HG02852 (cell line): Measurements from ENCODE around the gene GCFC2.
"Not testable (repeated sequence)": the region's sequence is repeated elsewhere in the genome, so short reads cannot be mapped to it uniquely, and the experiment has no call there.

Experiments used
- ATAC-seq: cut with Tn5 transposase; IDR thresholded peaks from one replicate; pipeline ENCODE4 v1.9.1; 2021; ENCODE audit warnings: mild to moderate bottlenecking, moderate library complexity; ENCODE audit not compliant: unreplicated experiment

Gene GCFC2

DNA sequence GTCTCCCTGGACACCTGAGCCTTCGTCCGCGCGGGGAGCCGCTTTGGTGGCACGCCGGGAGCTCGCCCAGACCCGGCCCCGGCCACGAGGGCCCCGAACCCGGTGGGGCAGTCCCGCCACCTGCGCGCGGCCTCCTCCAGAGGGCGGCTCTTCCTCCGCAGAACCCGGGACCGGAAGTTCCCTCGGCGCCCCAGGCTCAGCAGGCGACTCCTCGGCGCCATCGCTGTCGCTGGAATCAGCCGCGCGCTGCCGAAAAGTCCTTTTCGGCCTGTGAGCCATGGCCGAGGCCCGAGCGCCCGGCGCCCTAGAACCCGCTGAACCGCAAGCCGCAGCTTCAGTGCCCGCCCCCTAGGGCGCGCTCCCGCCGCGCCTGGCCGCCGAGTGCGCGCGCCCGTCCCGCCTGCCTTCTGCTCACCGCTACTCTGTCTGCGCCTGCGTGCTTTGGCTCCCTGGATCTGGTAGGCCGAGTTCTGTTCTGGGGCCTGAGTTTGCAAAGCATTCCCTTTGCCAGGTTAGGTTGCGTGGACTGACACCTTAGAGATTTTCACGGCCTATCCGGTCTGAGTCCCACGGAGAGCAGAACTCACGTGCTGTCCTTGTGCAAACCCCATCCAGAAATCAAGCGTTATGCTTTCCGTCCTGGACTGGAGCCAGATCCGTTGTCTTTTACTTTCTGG, at the start of gene GCFC2:
GCFC2 (minus strand) TSS at position 339 of the 677 bp plus-strand sequence; CDS start at position 279, 60 bp downstream.
- ATAC-seq: peak; percentile 92

DNA sequence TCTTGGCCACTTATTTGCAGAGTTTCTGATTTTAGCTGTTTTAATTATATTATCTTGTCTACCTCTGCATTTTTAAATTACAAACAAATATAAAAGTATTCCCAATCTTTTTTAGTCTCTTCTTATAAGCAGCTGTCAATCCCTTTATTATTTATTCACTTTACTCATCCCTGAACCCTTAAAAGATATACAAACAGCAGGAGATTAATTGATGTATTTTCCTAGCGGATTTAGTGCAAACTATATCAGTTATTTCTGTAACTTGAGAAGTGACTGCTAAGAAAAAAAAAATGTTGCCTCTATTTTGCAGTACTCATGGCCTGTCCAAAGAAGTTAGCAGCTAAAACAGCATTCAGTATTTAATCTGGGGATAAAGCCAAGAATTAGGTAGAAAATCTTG, 42.1 kb upstream of the GCFC2 start:
- no peak for ATAC-seq

DNA sequence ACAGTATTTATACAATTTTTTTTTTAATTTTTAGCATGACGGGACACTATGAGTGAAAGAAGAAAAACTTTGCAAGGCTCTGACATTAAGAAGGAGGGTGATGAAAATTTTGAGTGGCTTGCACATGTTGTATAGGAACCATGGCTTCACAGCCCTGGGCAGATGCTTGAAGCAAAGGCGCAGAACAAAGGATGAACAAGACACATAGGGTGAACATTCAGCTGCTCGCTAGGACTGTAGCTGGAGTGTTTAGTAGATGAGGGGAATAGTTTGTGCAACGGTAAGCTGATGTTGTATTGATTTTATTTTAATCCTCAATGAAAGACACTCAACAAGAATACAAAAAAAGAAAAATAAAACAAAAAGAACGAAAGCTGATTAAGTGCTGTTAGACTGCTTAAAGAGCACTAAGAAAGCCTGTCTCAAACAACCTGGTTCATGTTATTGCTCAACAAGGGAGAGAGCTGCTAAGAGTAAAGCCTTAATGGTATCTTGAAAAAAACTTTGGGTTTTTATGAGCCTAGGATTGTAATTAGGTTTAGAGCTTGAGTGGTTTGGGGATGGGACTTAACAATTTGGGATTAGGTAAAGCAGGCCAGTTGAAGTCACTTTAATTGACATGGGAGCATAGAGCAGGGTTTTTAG, 41.2 kb upstream of the GCFC2 start:
- no peak for ATAC-seq

DNA sequence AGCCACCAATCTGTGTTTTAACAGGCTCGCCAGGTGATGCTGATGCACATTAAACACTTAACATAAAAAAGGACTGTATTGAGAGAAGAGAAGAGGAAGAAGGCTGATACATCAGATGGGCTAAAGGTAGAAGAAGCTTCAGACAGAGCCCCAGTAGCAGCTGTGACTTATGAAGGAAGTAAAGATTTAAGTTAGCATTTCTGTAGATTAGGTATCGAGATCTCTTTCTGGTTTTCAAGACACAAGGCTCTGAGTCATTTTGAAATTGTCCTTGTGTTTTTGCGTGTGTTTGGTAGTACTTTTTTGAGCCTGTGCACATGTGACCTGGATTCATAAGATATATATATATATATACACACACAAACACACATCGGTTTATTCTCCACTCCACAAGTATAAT, 40.6 kb upstream of the GCFC2 start:
- peak; percentile 87 for ATAC-seq

- ATAC-seq: peak; percentile 69
These were observed 27.2 kb upstream of the GCFC2 start for GRCh38 chr2:75737961-75738360.

- no peak for ATAC-seq
These were observed 25.6 kb upstream of the GCFC2 start for GRCh38 chr2:75736276-75736675.

- no peak for ATAC-seq
These were observed 19.1 kb upstream of the GCFC2 start for GRCh38 chr2:75729861-75730260.

GRCh38 chr2:75728614-75729419, 18.1 kb upstream of the GCFC2 start:
- ATAC-seq: no peak

- ATAC-seq: no peak
These were observed 12.0 kb upstream of the GCFC2 start for GRCh38 chr2:75722687-75723086.

- no peak for ATAC-seq
These were observed 9.8 kb upstream of the GCFC2 start for GRCh38 chr2:75720525-75720924.

DNA sequence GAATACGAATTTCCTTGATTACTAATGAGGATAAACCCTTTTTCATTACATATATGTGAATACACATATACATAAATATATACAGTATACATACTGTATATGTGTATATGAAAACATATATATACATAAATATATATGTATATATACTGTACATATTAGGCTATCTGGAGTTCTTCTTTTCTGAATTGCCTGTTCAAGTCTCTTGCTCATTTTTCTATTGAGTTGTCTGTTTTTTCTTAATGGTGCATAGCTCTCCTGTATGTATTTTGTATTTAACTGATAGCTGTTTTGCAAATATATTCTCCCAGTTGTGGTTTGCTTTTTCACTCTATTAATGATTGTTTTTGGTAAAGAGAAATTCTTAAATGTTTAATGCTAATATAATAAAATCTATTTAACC, 8.9 kb upstream of the GCFC2 start:
- ATAC-seq: no peak

- no peak for ATAC-seq
These were observed 5.7 kb upstream of the GCFC2 start for GRCh38 chr2:75716406-75716805.

- ATAC-seq: not testable (repeated sequence)
These were observed 875 bp upstream of the GCFC2 start for GRCh38 chr2:75711590-75711989.

GRCh38 chr2:75710220-75710576, 517 bp downstream of the GCFC2 start:
- peak; percentile 28 for ATAC-seq

GRCh38 chr2:75709297-75709696, 1.4 kb downstream of the GCFC2 start:
- no peak for ATAC-seq

DNA sequence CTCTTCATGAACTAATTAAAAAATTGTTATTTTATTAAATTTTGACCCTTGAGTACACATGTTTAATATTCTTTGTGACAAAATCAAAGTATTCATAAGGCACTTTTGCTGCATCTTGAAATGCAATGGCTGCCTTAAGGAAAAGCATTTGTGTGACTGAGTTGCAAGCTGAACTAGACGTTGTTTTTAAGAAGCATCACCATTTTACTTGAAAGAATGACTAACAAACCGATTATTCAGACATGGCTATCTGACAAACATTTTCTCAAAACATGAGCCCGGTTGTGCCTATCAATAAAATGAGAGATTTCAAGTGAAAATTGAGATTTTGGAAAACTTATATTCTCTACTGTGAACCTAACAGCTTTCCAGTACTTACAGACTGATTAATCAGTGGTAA, 2.8 kb downstream of the GCFC2 start:
- ATAC-seq: no peak

DNA sequence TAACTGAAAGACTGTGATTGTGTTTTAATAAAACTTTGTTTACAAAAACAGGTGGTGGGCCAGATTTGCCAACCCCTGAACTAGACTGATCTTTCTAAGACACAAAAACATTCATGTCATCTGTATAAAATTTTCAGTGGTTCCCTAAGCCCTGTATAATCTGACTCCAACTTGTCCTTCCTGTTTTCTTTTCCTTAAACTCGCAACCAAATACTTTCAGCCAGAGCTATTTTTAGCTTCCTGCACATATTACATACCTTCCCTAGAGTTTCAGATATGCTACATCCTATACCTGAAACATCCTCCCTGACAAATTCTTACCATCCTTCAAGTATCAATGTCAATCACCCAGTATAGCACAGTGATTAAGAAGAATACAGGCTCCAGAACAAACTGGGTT, 4.8 kb downstream of the GCFC2 start:
- ATAC-seq: no peak

DNA sequence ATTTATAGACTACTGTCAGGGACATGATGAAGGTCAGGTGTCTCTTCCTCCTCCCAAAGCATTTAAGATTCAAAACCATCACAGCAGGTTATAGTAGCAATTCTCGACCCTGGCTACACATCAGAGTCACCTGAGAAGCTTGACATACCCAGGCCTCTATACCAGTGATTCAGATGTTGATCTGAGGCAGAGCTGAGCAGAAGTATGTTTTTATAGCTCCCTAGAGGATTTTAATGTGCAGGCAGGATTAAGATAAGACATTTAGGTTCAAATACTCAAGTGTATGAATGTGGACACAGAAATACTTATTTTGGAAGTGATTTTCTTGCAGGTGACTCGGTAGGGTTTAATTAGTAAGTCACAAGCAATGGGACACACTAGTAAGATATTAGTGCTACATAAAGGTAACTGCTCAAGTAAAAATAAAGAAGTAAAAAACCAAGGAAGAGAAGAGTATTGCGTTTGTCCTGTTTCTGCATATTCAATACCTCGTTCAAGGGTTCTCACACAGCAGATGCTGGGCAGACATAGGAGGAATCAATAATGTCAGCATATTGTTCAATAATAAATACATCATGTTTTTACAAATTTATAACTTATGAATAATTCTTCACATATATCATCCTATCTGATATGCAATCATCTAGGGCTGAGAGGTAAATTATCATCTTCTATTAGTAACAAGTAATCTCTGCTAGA, 7.0 kb downstream of the GCFC2 start:
- no peak for ATAC-seq

DNA sequence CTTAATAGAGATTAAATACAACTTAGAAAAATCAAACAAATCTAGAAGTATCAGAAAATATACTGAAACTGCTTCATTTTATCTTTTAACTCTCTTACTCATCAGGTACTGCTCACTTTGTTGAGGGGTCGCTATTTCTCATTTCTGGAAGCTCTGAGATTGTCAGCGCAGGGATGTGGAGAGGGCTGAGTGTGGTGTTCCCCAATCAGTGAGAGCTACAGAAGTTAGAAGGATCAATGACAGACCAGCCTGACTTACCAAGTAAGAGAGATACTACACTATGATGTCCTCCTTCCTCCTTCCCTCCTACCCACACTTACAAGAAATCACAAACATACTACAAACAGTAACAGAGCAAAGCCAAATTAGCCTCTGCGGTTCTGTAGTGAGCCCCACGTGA, 8.1 kb downstream of the GCFC2 start:
- ATAC-seq: no peak

GRCh38 chr2:75698918-75699317, 11.8 kb downstream of the GCFC2 start:
- ATAC-seq: no peak

GRCh38 chr2:75688196-75688595, 22.5 kb downstream of the GCFC2 start:
- no peak for ATAC-seq
